Mammary epithelial cell (primary cell): Measurements from ENCODE around the gene ECE2.

Experiments used
- EZH2 ChIP-seq: IDR thresholded peaks from 2 replicates; pipeline ENCODE4 v1.6.1; 2012; ENCODE audit warnings: low read length, inconsistent platforms, borderline replicate concordance
- TF ChIP-seq, protein P1 (sequence below), 2 donors: IDR thresholded peaks in 1 of 2; conservative IDR thresholded peaks in 1 of 2; 2 replicates each; pipeline ENCODE4 v1.5.1; 2011 to 2012; ENCODE audit warnings: inconsistent platforms in 2 of 2, low read length in 2 of 2, mild to moderate bottlenecking in 2 of 2, control low read depth in 1 of 2, low read depth in 1 of 2; ENCODE audit not compliant: insufficient read depth in 1 of 2; ENCODE audit errors: extremely low read depth in 1 of 2

GRCh38 chr3:184233127-184233843 is 42.5 kb upstream of the ECE2 start:
- TF ChIP-seq, protein P1, sequence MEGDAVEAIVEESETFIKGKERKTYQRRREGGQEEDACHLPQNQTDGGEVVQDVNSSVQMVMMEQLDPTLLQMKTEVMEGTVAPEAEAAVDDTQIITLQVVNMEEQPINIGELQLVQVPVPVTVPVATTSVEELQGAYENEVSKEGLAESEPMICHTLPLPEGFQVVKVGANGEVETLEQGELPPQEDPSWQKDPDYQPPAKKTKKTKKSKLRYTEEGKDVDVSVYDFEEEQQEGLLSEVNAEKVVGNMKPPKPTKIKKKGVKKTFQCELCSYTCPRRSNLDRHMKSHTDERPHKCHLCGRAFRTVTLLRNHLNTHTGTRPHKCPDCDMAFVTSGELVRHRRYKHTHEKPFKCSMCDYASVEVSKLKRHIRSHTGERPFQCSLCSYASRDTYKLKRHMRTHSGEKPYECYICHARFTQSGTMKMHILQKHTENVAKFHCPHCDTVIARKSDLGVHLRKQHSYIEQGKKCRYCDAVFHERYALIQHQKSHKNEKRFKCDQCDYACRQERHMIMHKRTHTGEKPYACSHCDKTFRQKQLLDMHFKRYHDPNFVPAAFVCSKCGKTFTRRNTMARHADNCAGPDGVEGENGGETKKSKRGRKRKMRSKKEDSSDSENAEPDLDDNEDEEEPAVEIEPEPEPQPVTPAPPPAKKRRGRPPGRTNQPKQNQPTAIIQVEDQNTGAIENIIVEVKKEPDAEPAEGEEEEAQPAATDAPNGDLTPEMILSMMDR (conservative IDR thresholded peaks at IDR 0.05 in 1 of 2, IDR thresholded peaks at IDR 0.05 in 1 of 2; ENCODE audit: extremely low read depth in 1 of 2, insufficient read depth in 1 of 2, low read depth in 1 of 2, low read length in 2 of 2), result no peak
- no peak for TF ChIP-seq EZH2
